ENCODE measurements around the gene PRKCI.

The PRKCI gene

DNA sequence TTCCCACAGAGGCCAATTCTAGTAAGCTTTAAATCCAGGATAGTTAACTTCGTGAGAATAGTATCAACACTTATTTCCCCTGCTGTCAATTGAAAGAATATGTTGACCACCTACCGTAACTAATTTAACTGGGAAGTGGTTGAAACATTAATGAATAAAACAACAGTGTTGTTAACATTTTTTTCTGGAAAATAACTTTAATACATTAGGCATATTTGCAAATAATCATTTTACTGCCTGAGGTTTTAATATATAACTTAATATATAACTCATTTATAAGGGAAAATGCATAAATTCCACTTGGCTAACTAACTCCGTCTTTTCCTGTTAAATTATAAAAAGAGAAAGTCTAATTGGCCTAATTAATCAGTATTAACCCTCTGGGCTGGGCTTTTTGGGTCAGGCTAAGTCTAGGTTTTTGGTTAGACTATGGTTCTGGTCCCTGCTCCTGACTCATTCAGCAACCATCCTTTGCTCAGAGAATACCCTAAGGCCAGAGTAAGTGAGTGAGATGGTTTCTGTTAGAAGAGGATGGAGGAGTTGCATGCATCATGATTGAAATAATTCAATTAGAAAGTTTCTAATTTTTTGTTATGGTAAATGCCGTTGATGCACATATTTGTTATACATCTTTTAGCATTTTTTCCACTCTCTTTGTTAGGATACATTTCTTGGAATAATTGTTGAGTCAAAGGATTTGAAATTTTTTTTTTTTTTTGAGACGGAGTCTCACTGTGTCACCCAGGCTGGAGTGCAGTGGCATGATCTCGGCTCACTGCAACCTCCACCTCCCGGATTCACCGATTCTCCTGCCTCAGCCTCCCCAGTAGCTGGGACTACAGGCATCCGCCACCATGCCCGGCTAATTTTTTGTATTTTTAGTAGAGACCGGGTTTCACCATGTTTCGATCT, 124.5 kb downstream of the PRKCI start:
- TF ChIP-seq, protein P1, sequence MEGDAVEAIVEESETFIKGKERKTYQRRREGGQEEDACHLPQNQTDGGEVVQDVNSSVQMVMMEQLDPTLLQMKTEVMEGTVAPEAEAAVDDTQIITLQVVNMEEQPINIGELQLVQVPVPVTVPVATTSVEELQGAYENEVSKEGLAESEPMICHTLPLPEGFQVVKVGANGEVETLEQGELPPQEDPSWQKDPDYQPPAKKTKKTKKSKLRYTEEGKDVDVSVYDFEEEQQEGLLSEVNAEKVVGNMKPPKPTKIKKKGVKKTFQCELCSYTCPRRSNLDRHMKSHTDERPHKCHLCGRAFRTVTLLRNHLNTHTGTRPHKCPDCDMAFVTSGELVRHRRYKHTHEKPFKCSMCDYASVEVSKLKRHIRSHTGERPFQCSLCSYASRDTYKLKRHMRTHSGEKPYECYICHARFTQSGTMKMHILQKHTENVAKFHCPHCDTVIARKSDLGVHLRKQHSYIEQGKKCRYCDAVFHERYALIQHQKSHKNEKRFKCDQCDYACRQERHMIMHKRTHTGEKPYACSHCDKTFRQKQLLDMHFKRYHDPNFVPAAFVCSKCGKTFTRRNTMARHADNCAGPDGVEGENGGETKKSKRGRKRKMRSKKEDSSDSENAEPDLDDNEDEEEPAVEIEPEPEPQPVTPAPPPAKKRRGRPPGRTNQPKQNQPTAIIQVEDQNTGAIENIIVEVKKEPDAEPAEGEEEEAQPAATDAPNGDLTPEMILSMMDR (IDR thresholded peaks at IDR 0.05; ENCODE audit: control extremely low read depth, extremely low read depth, low read depth, missing control alignments), result no peak
- no peak for DNase-seq (ENCODE audit: extremely low spot score)
- ChIA-PET POLR2A (no interaction called here), CTCF (no interaction called here)

DNA sequence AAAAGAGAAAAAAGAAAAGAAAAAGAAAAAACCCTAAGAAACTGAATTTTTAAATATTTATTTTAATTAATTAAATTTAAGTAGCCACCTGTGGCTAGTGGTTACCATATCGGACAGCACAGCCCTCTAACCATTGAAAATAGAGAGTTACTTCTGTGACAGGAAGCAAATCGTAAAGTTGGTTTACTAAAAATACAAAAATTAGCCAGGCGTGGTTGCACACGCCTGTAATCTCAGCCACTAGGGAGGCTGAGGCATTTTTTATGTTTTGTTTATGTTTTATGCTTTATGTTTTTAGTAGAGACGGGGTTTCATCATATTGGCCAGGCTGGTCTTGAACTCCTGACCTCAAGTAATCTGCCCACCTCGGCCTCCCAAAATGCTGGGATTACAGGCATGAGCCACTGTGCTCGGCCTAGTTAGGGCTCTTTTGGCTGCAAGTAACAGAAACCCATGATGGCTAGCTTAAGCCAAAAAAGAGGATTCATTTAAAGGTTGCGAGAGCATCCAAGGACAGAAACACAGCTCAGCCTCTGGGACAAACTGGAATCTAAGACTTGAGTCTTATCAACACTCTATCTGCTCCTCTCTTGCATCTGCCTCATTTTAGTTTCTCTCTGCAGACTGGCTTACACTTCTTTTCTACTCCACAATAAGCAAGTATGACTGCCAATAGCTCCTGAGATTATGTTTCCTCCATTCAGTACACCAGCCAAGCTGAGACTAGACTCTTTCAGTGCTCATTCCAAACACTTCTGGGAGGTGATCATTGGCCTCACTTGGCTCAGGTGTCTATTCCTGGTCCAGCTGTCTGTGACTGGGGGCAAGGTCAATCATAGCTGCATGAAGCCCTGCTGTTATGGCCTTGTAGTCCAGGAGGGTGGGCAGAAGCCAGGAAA, 128.5 kb downstream of the PRKCI start:
- ChIA-PET POLR2A (no interaction called here), CTCF (interaction anchor here (0.9 kb wide), 2 partner anchors 33 to 41 kb away, joined by 3 read pairs; no protein-coding TSS in a partner anchor)
- TF ChIP-seq, protein P1 (IDR thresholded peaks at IDR 0.05; ENCODE audit: control extremely low read depth, extremely low read depth, low read depth, missing control alignments), result no peak
- no peak for DNase-seq (ENCODE audit: extremely low spot score)

DNA sequence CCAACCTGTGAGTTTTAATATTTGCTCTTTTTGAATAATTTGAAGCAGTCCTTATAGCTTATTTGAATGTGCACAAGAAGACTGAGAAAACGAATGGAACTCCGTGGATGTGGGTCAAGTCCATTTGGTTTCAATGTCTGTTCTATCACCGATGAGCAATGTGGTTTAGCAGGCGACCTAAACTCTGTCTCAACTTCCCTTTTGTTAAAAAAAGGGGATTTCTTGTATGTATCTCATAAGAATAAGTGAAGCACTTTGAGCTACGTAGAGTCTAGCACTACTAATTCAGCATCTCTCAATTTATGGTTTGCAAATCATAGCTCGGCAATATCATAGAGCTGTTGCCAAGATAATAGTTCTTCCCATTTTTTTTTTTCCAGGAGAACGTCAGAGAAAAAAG, 130.7 kb downstream of the PRKCI start:
- DNase-seq (ENCODE audit: extremely low spot score), result peak; percentile 47
- TF ChIP-seq, protein P1 (IDR thresholded peaks at IDR 0.05; ENCODE audit: control extremely low read depth, extremely low read depth, low read depth, missing control alignments), result no peak
- ChIA-PET POLR2A (no interaction called here), CTCF (interaction anchor here (0.8 to 1.9 kb wide), 6 partner anchors 9 to 130 kb away, joined by 3 to 10 read pairs (median 4); no protein-coding TSS in a partner anchor)

DNA sequence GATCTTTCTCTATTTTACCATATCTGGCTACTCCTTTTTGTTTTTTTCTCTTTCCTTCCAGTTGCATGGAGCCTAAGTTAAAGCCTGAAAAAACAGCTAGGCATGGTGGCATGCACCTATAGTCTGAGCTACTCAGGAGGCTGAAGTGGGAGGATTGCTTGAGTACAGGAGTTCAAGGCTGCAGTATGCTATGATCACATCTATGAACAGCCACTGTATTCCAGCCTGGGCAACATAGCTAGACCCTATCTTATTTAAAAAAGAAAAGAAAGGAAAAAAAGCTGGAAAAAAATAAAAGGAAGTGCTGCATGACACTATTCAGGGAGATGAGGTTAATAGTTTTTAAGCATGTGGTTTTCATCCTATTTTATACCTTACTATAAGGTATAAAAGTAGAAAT, 131.3 kb downstream of the PRKCI start:
- TF ChIP-seq, protein P1 (IDR thresholded peaks at IDR 0.05; ENCODE audit: control extremely low read depth, extremely low read depth, low read depth, missing control alignments), result no peak
- ChIA-PET CTCF (interaction anchor here (0.8 to 1.9 kb wide), 7 partner anchors 8 to 70 kb away, joined by 3 to 10 read pairs (median 4); no protein-coding TSS in a partner anchor), POLR2A (no interaction called here)
- DNase-seq (ENCODE audit: extremely low spot score), result no peak

DNA sequence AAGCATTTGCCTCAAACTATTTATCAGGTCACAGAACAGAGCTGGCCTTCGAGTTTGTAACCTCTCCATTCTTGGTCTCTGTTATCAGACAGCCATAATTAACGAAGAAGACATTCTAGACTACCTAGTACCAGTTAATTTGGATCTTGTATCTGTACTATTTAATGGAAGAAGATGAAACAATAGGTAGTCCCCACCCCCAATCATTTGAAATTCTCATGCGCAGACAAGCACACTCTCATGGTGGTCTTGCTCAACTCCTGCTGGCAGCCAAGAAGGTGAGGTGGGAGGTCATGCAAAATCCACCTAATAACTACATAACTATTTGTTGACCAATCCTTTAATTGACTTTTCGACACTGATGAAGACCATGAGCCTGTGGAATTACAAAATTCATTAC, 132.5 kb downstream of the PRKCI start:
- DNase-seq (ENCODE audit: extremely low spot score), result no peak
- ChIA-PET CTCF (interaction anchor here (0.9 to 1.2 kb wide), 2 partner anchors 11 to 59 kb away, joined by 3 to 4 read pairs; no protein-coding TSS in a partner anchor), POLR2A (no interaction called here)
- TF ChIP-seq, protein P1 (IDR thresholded peaks at IDR 0.05; ENCODE audit: control extremely low read depth, extremely low read depth, low read depth, missing control alignments), result no peak

Measured in GM10248 (cell line).